Measurements from ENCODE around the gene MKRN3. TPM values are rescaled to one million over a fixed set of nuclear protein-coding genes. Genes with fewer than 3 reads are reported as not detected.

Gene MKRN3
- total RNA-seq, 4 donors from 2014 or later: 0.49 to 2.9 (median 0.54) TPM

GRCh38 chr15:23578521-23579150, 13.2 kb downstream of the MKRN3 start:
- TF ChIP-seq CTCF (IDR thresholded peaks at IDR 0.05; ENCODE audit: low read depth): no peak

- TF ChIP-seq CTCF (IDR thresholded peaks at IDR 0.05; ENCODE audit: low read depth): no peak
Observed at GRCh38 chr15:23588268-23588667, 22.8 kb downstream of the MKRN3 start.

GRCh38 chr15:23589012-23589411, 23.5 kb downstream of the MKRN3 start:
- TF ChIP-seq CTCF (IDR thresholded peaks at IDR 0.05; ENCODE audit: low read depth): no peak

- TF ChIP-seq CTCF (IDR thresholded peaks at IDR 0.05; ENCODE audit: low read depth): no peak
Observed at GRCh38 chr15:23594252-23594770, 28.8 kb downstream of the MKRN3 start.

- TF ChIP-seq CTCF (IDR thresholded peaks at IDR 0.05; ENCODE audit: low read depth): no peak
Observed at GRCh38 chr15:23595368-23595767, 29.9 kb downstream of the MKRN3 start.

GRCh38 chr15:23596736-23597135, 31.3 kb downstream of the MKRN3 start:
- no peak for TF ChIP-seq CTCF (IDR thresholded peaks at IDR 0.05; ENCODE audit: low read depth)

- no peak for TF ChIP-seq CTCF (IDR thresholded peaks at IDR 0.05; ENCODE audit: low read depth)
Observed at GRCh38 chr15:23599053-23599452, 33.6 kb downstream of the MKRN3 start.

Measured in subcutaneous adipose tissue (tissue), 4 donors.